GM23338 (cell line): ENCODE data around the gene REC8.

ENCODE experiments used
- CREB1 ChIP-seq: fragments of 250-450 bp; sonication (Bioruptor Pico); IDR thresholded peaks from 2 replicates; pipeline ENCODE4 v1.5.0; 2020; ENCODE audit warnings: low read depth, mild to moderate bottlenecking, moderate library complexity
- CTCF ChIP-seq, 2 experiments: fragments of 200-600 bp in 1 of 2; sonication (generic) in 1 of 2; conservative IDR thresholded peaks; 2 replicates each; pipeline versions ENCODE4 v1.5.1 to v1.6.1; 2016 to 2017; ENCODE audit warnings: antibody characterized with exemption in 2 of 2, low read depth in 2 of 2, mild to moderate bottlenecking in 2 of 2, moderate library complexity in 1 of 2
- ETS1 ChIP-seq: IDR thresholded peaks from 2 replicates; pipeline ENCODE4 v1.6.1; 2016; ENCODE audit warnings: antibody characterized with exemption
- EZH2 ChIP-seq: fragments of 200-600 bp; sonication (generic); IDR thresholded peaks from one replicate; pipeline ENCODE4 v1.8.0; 2017; ENCODE audit warnings: antibody characterized with exemption, mild to moderate bottlenecking, low read depth; ENCODE audit not compliant: unreplicated experiment
- EZH2phosphoT487 ChIP-seq: fragments of 200-600 bp; sonication (generic); IDR thresholded peaks from one replicate; pipeline ENCODE4 v1.8.1; 2018; ENCODE audit warnings: antibody characterized with exemption; ENCODE audit not compliant: unreplicated experiment
- JUNB ChIP-seq: IDR thresholded peaks from one replicate; pipeline ENCODE4 v1.6.1; 2016; ENCODE audit warnings: antibody characterized with exemption; ENCODE audit not compliant: unreplicated experiment
- NANOG ChIP-seq: IDR thresholded peaks from 2 replicates; pipeline ENCODE4 v1.6.1; 2016; ENCODE audit warnings: antibody characterized with exemption, borderline replicate concordance
- POLR2AphosphoS5 ChIP-seq: IDR thresholded peaks from 2 replicates; pipeline ENCODE4 v1.6.1; 2016; ENCODE audit warnings: antibody characterized with exemption, low read depth
- REST ChIP-seq: IDR thresholded peaks from one replicate; pipeline ENCODE4 v1.6.1; 2018; ENCODE audit warnings: antibody characterized with exemption; ENCODE audit not compliant: unreplicated experiment

DNA sequence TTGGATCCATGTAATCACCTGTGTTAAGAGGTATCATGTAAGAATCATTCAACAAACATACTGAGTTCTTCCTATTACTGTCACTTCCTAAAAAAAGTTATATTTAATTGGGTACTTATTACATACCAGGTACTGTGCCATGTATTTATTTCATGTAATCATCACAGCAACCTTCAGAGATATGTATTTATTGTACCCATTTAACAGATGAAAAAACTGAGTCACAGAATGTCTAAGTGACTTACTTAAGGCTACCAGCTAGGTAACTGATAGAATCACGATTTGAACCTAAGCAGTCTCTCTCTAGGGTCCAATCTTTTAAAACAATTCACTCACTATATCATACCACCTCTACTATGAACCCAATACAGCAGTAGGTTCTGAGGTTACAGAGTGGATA lies 27.4 kb upstream of the REC8 start:
- no peak for TF ChIP-seq CTCF (conservative IDR thresholded peaks at IDR 0.05; ENCODE audit: low read depth in 2 of 2)
- TF ChIP-seq JUNB: no peak
- no peak for TF ChIP-seq EZH2
- no peak for TF ChIP-seq POLR2AphosphoS5
- TF ChIP-seq CREB1 (CRISPR knock-in tag): no peak
- TF ChIP-seq EZH2phosphoT487: no peak
- TF ChIP-seq ETS1: no peak
- no peak for TF ChIP-seq REST
- TF ChIP-seq NANOG: no peak
